Stimulated activated CD8-positive, alpha-beta memory T cell treated with anti-CD3 and anti-CD28 coated beads, Interleukin-2, amount 100 ng/mL, for 1 hour (primary cell): ENCODE results near the gene HBA2.
"Not testable (repeated sequence)": the region's sequence is repeated elsewhere in the genome, so short reads cannot be mapped to it uniquely, and the experiment has no call there.

ENCODE experiments used
- DNase-seq, 2 donors: peaks; one replicate each; pipeline ENCODE4 v3.0.0-alpha.2; 2020; ENCODE audit warnings: low read depth in 2 of 2

The HBA2 gene

GRCh38 chr16:155031-155398 lies 17.7 kb upstream of the HBA2 start:
- DNase-seq, result no peak

- DNase-seq, result no peak
Observed at GRCh38 chr16:159136-159849, 13.4 kb upstream of the HBA2 start.

- not testable (repeated sequence) for DNase-seq
Observed at GRCh38 chr16:160242-160641, 12.4 kb upstream of the HBA2 start.

GRCh38 chr16:160691-161190 lies 11.9 kb upstream of the HBA2 start:
- no peak for DNase-seq

DNA sequence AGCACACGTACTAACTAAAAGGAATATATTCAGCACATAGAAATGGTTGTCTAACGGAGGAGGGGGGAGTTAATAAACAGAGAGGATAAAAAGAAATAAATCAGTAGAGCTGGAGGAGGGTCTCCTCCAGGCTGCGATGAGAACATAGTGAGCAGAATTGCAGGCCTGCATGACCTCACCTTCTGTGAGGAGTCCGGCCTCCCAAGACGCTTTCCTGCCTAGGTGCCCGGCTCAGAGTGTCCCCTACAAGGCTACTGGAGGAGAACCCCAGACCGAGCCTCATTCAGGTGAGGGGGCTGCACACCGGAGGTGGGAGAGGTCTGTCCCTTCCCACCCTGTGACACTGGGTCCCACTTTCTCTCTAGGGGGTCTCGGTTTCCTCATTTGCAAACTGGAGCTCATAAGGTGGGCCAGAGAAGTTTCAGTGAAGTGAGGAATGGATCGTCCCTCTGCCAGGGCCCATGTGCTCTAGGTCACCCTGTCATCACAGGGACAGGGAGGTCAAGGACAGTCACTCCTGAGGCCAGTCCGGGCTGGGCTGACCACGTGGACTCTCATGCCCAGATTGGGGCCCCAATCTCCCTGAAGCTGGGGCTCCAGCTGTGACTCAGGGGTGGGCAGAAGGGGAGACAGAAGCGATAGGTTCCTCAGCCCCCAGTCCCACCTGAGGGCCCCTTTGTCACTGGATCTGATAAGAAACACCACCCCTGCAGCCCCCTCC lies 10.2 kb upstream of the HBA2 start:
- DNase-seq, result no peak

- DNase-seq, result not testable (repeated sequence)
Observed at GRCh38 chr16:163139-163538, 9.5 kb upstream of the HBA2 start.

DNA sequence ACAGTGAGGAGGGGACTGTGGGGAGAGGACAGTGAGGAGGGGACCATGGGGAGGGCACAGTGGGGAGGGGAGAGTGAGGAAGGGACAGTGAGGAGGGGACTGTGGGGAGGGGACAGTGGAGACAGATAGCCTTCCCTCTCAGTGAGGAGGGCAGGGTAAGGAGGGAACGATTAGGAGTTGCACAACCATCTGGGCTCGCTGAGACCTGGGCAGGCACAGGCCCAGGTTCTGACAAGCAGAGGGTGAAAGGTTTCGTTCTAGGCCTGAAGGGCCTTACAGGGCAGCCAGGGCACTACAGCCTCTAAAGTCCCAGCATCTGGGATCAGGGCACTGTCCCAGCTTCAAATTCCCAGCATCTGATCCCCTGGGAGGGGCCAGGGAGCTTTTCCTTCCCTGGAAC lies 9.0 kb upstream of the HBA2 start:
- not testable (repeated sequence) for DNase-seq

- not testable (repeated sequence) for DNase-seq
Observed at GRCh38 chr16:164134-164823, 8.4 kb upstream of the HBA2 start.

DNA sequence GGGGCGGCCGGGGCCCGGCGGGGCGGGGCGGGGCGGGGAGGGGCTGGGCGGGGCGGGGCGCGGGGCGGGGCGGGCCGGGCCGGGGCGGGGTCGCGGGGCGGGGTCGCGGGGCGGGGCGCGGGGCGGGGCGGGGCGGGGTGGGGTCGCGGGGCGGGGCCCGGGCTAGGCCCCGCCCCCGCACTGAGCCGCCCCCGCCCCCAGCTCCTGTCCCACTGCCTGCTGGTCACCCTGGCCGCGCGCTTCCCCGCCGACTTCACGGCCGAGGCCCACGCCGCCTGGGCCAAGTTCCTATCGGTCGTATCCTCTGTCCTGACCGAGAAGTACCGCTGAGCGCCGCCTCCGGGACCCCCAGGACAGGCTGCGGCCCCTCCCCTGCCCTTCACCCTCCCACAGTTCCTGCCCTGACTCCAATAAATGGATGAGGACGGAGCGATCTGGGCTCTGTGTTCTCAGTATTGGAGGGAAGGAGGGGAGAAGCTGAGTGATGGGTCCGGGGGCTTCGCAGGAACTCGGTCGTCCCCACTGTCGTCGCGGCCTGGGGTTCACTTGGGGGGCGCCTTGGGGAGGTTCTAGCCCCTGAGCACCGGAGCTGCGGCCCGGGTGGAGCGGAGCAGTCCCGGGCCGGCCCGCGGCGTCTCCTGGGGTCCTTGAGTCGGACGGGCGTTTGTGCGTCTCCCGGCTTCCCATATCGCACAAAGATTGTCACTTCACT lies 7.7 kb upstream of the HBA2 start:
- no peak for DNase-seq

- DNase-seq, result no peak
Observed at GRCh38 chr16:165539-166374, 6.9 kb upstream of the HBA2 start, which contains the start of gene HBM. TSS of gene HBM (plus strand) at chr16:165978. CDS start at chr16:165998, 20 bp downstream.

DNA sequence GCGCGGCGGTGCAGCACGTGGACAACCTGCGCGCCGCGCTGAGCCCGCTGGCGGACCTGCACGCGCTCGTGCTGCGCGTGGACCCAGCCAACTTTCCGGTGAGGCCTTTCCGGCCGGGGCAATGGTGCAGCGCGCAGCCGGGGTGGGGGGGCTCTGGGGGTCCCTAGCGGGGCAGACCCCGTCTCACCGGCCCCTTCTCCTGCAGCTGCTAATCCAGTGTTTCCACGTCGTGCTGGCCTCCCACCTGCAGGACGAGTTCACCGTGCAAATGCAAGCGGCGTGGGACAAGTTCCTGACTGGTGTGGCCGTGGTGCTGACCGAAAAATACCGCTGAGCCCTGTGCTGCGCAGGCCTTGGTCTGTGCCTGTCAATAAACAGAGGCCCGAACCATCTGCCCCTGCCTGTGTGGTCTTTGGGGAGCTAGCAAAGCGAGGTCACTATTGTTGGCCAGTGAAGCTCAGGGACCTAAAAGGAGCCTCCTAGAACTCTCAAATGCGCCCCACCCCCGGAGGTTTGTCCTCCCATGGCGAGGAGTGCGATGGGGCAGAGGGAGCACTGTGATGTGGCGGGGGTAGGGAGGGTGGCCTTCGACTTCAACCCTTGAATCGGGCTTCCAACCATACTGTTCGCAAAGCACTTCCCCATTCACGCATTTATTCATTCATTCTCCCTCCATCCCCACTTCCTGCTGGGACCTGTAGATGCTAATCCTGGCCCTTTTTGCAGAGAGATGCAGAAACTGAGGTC lies 6.1 kb upstream of the HBA2 start:
- DNase-seq, result no peak

DNA sequence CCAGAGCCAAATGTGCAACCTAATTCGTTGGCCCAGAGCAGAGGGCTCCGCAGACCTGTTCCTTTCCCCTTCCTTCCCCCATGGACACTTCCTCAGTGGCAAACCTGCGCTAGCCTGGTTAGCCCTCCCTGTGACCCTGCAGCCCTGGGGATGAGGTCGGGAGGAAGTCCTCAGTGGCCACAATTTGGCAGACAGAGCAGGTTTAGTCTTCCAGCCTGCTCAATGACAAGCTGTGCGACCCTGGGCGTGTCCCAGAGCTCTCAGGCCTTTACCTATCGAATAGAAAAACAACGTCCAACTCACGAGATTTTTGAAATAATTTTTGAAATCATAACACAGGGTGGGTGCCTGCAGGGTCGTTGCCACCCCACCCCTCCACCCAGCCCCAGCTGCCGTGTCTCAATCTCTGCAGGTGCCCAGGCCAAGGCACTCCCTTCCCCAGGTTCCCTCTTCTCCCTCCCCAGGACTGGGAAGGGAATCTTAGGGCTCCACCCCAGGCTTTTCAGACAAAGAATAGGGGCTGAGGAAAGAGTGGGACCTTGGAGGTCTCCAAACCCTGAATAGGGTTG lies 5.5 kb upstream of the HBA2 start:
- no peak for DNase-seq

DNA sequence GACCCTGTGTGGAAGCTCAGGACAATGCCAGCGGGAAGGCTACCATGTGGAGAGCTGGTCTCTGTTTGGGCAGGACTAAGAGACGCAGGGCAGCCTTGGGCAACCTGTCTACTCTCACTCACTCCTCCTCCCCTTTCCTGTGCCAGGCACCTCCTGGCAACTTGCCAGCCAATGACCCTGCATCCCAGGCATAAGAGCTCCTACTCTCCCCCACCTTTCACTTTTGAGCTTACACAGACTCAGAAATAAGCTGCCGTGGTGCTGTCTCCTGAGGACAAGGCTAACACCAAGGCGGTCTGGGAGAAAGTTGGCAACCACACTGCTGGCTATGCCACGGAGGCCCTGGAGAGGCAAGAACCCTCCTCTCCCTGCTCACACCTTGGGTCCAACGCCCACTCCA lies 4.3 kb upstream of the HBA2 start:
- no peak for DNase-seq

DNA sequence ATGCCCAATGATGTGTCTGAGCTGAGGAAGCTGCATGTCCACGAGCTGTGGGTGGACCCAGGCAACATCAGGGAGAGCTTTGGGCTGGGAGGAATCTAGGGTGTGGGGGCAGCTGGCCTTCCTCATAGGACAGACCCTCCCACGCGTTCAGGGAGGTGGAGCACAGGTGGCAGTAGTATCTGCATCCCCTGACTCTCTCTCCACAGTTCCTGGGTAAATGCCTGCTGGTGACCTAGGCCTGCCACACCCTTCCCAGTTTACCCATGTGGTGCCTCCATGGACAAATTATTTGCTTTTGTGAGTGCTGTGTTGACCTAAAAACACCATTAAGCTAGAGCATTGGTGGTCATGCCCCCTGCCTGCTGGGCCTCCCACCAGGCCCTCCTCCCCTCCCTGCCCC lies 3.7 kb upstream of the HBA2 start:
- DNase-seq, result no peak

DNA sequence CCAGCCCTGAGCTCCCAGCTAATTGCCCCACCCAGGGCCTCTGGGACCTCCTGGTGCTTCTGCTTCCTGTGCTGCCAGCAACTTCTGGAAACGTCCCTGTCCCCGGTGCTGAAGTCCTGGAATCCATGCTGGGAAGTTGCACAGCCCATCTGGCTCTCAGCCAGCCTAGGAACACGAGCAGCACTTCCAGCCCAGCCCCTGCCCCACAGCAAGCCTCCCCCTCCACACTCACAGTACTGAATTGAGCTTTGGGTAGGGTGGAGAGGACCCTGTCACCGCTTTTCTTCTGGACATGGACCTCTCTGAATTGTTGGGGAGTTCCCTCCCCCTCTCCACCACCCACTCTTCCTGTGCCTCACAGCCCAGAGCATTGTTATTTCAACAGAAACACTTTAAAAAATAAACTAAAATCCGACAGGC lies 2.6 kb upstream of the HBA2 start:
- not testable (repeated sequence) for DNase-seq

GRCh38 chr16:170788-171187 lies 1.9 kb upstream of the HBA2 start:
- no peak for DNase-seq

- not testable (repeated sequence) for DNase-seq
Observed at GRCh38 chr16:173211-173854, 657 bp downstream of the HBA2 start.

- not testable (repeated sequence) for DNase-seq
Observed at GRCh38 chr16:173928-174769, 1.5 kb downstream of the HBA2 start.
